GM21529 (cell line): Measurements from ENCODE around the gene FRS2.
A peak's percentile ranks its signal among the peaks of the same experiment; 100 is the strongest.
"Not testable (repeated sequence)": the region's sequence is repeated elsewhere in the genome, so short reads cannot be mapped to it uniquely, and the experiment has no call there.

ENCODE experiments used
- ATAC-seq: cut with Tn5 transposase; IDR thresholded peaks from one replicate; pipeline ENCODE4 v1.9.1; 2021; ENCODE audit not compliant: unreplicated experiment

FRS2 gene

DNA sequence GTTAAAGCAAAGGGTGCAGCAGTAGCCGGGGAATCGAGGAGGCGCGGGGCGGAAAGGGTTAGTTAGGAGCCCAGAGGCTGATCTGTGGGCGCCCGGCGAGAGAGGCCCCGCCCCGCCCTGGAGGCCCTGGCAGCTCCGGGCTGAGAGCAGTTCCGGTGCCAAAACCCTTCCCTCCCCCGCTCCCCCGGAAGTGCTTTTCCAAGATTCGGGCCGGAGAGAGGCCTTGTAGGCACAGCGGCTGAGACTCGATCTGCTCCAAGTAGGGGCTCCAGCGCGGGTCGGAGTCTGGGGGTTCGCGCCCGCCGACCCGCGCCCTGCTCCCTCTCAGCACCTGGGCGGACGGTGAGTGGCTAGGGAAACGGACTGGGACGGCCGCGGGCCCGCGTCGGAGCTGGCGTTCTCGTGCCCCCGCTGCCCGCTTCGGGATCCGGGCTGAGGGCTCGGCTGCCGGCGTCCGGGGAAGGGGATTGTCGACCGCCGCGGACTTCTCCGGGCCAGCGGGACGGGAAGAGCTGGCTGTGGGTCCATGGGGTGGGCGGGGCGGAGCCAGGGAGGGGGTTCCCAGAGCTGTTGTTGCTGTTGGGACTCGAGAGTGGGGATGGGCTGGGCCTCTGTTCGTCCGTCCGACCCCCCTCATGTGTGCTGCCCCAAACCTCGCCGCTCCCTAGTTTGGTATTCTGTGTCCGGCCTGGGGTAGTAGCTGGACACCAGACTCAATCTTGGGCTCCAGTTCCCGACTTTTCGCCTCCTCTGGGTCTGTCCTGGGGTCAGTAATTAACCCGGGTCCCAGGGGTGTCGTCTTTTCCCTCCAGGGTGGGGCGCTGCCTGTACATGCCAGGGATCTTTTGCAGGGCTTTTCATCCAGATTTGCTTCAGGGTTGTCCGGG lies at the start of gene FRS2:
FRS2 (plus strand) TSS at position 200 of the 887 bp plus-strand sequence. CDS start 98,643 bp downstream, outside the sequence.
- peak; percentile 96 for ATAC-seq

GRCh38 chr12:69421548-69421947 lies 48.6 kb upstream of the FRS2 start:
- no peak for ATAC-seq

- ATAC-seq, result no peak
Measured at GRCh38 chr12:69423037-69423905, 46.9 kb upstream of the FRS2 start.

DNA sequence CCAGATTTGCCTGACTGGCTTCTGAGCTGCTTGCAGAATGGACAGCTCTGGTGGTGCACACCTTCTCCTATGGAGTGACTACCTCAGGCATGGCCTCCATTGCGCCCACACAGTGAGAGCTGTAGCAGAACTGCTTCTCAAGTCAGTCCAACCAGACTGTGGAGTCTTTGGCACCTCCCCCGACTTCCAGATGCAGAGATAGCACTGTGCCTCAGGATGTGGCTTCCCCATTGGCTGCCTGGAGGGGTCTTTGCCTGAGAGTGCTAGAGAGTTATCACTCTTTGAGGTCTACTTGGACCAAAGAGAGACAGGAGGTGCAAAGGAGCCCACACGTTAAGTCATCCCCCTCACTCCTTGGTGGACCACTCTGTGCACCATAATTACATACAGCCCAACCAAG lies 44.8 kb upstream of the FRS2 start:
- no peak for ATAC-seq

DNA sequence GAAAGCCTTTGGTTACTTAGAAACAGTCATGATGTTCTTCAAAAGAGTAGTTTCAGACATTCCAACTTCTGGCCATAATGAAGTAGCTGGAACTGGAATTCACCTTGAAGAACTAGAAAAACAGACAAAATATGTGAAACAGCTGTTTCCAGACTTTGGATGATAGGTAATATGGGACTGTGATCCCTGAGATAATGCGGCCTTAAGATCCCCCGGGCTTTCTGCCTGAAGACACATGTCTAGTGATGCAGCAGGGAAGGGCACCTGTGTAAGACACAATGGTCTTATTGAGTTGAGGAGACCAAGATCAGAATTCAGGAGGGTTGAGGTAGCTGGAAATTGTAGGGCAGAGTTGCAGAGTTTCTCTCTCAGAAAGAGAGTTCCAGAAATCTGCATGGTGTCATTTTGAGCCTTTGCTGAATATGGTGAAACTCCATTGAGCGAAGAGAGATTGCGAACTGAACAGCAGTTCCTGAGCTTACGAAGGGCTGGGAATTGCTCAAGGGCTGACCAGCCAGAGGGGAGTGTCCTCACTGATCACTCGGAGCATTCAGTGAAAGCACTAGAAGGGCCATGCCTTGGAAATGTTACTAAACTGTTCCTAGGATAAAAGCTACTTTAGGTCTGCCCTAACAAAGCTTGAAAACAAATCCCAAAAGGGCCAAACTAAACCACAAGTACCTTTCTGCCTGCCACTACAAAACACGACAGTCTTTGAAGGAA lies 41.7 kb upstream of the FRS2 start:
- ATAC-seq, result no peak

GRCh38 chr12:69430942-69431590 lies 39.1 kb upstream of the FRS2 start:
- ATAC-seq, result no peak

DNA sequence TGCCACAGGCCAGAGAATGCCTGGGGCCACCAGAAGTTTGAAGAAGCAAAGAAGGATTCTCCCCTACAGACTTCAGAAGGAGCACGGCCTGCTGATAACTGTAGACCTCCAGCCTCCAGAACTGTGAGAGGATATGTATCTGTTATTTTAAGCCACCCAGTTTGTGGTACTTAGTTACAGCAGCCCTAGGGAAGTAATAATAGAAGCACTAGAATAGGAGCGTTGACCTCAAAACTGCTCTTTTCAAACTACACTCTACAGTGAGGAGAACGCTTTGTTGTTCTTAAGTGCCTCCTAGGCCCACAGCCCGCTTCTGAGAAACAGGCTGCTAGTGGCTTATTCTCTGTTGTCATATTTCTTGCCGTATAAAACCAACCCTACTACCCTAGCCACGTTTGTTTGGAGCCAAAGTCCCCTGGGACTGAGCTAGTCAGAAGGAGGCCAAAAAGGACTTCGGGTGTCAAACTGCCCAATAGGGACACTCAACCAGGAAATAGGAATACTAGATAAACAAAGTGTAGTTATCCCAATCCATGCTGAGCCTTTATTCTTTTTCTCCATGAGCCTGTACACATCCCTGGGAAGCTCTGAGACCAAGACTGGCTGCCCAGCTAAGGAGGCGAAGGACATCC lies 38.5 kb upstream of the FRS2 start:
- ATAC-seq, result no peak

- no peak for ATAC-seq
Measured at GRCh38 chr12:69433653-69434052, 36.5 kb upstream of the FRS2 start.

DNA sequence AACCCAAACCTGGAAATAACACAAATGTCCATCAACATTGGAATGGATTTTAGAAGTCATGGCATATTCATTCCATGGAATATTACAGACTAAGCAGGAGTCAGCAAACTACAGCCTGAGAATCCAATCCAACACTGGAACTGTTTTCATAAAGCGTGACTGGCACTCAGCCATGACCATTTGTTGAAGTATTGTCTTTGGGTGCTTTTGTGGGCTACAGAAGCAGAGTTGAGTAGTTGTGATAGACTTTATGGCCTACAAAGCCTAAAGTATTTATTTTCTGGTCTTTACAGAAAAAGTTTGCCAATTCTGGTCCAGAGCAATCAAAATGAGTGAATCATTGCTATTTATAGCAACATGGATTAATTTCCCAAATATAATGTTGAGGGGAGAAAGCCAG lies 34.5 kb upstream of the FRS2 start:
- ATAC-seq, result no peak

DNA sequence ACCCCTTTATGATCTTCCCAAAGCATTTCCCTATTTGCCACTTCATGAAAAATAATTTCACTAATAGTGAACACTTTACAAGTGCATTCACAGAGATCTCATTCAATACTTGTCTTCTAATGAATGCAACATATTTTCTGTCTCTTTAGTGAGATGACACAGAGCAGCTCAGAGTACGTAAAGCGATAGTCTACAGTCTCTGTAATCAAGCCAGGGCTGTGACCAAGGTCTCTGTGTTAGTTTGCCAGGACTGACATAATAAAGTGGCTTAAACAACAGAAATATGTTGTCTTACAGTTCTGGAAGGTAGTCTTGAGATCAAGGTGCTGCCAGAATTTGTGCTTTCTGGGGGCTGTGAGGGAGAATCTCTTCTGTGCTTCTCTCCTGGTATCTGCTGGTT lies 33.1 kb upstream of the FRS2 start:
- ATAC-seq, result no peak

DNA sequence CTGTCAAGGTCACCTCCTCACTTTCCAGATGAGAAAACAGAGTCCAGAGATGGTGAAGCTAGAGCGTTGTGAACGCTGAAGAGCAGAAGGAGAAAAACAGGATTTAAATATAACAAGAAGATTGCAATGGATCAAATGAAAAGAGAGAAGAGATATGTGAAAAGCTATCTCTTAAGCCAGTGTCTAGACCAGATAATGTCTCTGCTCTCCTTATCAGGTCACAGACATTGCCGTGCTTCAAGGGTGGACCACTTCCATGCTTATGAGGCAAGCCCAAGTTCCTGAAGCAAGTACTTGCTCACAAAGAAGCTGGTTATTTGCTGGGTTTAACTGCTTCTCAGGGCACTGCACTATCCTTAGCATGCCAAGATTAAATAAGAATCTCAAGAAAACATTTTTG lies 31.6 kb upstream of the FRS2 start:
- no peak for ATAC-seq

DNA sequence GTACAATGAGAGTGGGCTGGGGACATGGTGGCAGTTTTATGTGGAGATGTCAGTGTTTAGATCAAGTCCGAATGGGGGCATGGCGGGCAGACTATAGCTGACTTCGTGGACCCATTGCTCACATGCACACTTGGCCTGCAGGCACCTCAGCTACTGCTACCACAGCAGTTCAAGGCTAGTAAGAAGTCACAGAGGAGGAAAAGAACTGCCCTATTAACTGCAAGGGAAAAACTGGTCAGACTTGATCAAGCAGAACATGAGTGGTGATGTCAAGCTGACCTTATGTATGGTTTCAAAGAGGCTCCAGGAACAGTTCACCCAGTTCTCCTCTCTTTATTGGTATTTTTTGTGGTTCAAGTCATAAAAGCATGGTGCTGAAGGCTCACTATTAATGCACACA lies 30.2 kb upstream of the FRS2 start:
- no peak for ATAC-seq

- ATAC-seq, result no peak
Measured at GRCh38 chr12:69440886-69441285, 29.3 kb upstream of the FRS2 start.

DNA sequence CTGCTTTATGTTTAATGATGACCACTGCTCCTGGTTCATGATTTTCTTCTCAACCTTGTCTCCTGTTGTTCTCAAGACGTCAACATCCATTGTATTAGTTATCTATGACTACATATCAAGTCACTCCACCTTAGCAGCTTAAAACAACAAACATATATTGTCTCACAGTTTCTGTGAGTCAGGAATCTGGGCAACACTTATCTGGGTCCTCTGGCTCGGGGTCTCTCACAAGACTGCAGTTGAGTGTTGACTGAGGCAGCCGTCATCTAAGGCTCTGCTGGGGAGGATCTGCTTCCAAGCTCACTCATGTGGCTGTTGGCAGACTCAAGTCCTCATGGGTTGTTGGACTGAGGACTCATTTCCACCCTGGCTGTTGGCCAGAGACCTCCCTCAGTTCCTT lies 27.3 kb upstream of the FRS2 start:
- no peak for ATAC-seq

- ATAC-seq, result no peak
Measured at GRCh38 chr12:69443916-69444315, 26.3 kb upstream of the FRS2 start.

DNA sequence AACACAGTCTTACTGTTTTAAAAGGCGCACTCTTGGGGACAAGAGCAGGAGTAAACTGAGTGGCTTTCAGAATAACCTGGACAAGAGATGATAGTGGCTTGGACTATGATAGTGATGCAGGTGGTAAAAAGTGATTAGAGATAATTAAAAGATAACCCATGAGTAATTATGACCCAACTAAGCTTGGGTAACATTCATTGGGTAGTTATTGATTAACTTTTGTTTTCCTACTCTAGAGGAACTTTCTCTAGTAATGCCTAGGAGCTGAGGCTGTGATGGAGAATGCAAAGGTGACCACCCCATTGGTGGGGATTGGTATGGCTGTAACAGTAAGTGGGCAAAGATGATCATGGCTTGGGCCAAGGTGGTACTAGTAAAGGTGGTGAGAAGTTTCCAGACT lies 22.3 kb upstream of the FRS2 start:
- ATAC-seq, result no peak

DNA sequence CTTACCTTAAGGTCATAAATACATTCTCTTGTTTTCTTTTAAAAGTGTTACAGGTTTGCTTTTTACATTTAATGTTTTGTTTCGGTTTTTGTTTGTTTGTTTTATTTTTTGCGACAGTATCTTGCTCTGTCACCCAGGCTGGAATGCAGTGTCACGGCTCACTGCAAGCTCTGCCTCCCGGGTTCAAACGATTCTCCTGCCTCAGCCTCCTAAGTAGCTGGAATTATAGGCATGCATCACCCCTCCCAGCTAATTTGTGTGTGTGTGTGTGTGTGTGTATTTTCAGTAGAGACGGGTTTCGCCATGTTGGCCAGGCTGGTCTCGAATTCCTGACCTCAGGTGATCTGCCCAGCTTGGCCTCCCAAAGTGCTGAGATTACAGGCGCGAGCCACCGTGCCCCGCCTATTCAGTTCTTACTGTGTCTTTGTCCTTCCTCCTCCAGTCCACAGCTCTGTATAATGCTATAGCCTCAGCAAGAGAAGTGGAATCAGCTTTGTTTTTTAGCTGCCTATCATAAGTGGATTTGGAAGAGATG lies 17.5 kb upstream of the FRS2 start:
- not testable (repeated sequence) for ATAC-seq

GRCh38 chr12:69456239-69456638 lies 13.9 kb upstream of the FRS2 start:
- ATAC-seq, result no peak

- no peak for ATAC-seq
Measured at GRCh38 chr12:69457433-69457832, 12.8 kb upstream of the FRS2 start.

- ATAC-seq, result no peak
Measured at GRCh38 chr12:69459477-69459876, 10.7 kb upstream of the FRS2 start.
